NT2/D1 (cell line): ENCODE data around the gene CACNA1A.
"Not testable (repeated sequence)": the region's sequence is repeated elsewhere in the genome, so short reads cannot be mapped to it uniquely, and the experiment has no call there.

Experiments used
- DNase-seq: peaks from one replicate; pipeline ENCODE4 v3.0.0-alpha.2; 2011; ENCODE audit warnings: low read depth, low spot score
- H3K27me3 ChIP-seq: 2 replicates; pipeline ENCODE4 v1.6.0; 2011; ENCODE audit warnings: mild to moderate bottlenecking; ENCODE audit not compliant: insufficient read length, insufficient read depth
- H3K36me3 ChIP-seq: 2 replicates; pipeline ENCODE4 v1.6.1; 2011; ENCODE audit warnings: mild to moderate bottlenecking, low read length, mixed read lengths; ENCODE audit not compliant: insufficient read depth, insufficient read length
- H3K4me1 ChIP-seq: 2 replicates; pipeline ENCODE4 v1.5.1; 2011; ENCODE audit not compliant: insufficient read depth, insufficient read length
- H3K4me3 ChIP-seq: 2 replicates; pipeline ENCODE4 v1.5.1; 2011; ENCODE audit warnings: low read depth; ENCODE audit not compliant: insufficient read length
- H3K9ac ChIP-seq: 2 replicates; pipeline ENCODE4 v1.6.0; 2011; ENCODE audit warnings: low read depth; ENCODE audit not compliant: insufficient read length
- H3K9me3 ChIP-seq: 2 replicates; pipeline ENCODE4 v1.5.1; 2011; ENCODE audit warnings: mild to moderate bottlenecking, low read length; ENCODE audit not compliant: insufficient read depth
- SUZ12 ChIP-seq: IDR thresholded peaks from 2 replicates; pipeline ENCODE4 v1.6.1; 2011; ENCODE audit not compliant: insufficient read length, insufficient read depth; ENCODE audit errors: extremely low read depth
- YY1 ChIP-seq: IDR thresholded peaks from 2 replicates; pipeline ENCODE4 v1.6.1; 2011; ENCODE audit not compliant: insufficient read length, insufficient read depth
- ZNF274 ChIP-seq: IDR thresholded peaks from 2 replicates; pipeline ENCODE4 v1.6.1; 2011; ENCODE audit warnings: mild to moderate bottlenecking, low read depth, low read length

CACNA1A gene

DNA sequence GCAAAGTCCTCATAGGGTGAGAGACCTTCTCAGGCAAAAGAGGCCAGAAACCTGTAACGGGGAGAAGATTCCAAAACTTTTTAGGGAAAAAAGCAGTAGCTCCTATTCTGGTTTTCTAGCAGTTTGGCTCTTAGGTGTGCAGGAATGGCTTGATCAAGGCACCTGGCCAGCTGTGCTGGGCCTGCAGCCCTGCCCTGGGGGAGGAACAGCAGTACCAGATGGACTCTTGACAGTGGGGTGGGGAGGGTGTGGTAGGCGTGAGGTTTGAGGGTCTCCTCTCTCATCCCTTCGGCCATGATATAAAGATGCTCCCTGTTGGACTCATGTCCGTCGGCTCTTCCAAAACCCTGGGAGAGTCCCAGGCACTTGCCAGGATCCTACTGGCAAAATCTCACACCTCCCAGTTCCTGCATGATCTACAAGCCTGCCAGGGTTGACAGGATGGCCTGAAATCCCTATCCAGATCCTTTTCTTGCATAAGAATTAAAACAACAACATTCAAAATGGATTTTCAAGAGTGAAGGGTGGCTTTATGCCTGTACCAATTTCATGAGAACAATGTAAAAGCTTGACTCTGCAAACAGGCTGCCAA is 235.7 kb downstream of the CACNA1A start:
- H3K27me3 ChIP-seq, result no peaks in the 10 kb centered on the region
- TF ChIP-seq SUZ12, result no peak
- TF ChIP-seq YY1, result no peak
- TF ChIP-seq ZNF274, result no peak
- H3K9me3 ChIP-seq, result peaks cover 32% of the 10 kb centered on the region

DNA sequence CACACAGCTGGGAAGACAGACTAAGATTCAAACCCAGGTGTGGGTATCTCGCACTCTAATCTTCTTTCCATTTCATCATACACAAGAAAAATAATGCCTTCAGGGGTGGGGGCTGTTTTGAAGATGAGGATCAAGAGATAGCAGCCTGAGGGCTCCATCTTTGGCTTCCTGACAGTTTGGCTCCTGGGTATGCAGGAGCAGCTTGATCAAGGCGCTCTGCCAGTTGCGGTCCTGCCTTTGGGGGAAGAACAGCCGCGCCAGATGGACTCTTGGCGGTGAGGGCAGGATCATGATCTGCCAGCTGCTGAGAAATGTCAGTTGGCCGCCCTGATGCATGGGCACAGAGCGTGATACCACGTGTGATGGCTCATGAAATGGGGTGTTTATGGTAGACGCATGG is 236.9 kb downstream of the CACNA1A start:
- H3K4me1 ChIP-seq, result no peaks in the 10 kb centered on the region
- TF ChIP-seq YY1 (no peak), SUZ12 (no peak), ZNF274 (no peak)
- H3K4me3 ChIP-seq, result no peak overlapping the region
- no peaks in the 10 kb centered on the region for H3K27me3 ChIP-seq
- peaks cover 24% of the 10 kb centered on the region for H3K9me3 ChIP-seq
- no peak for DNase-seq
- no peaks in the 10 kb centered on the region for H3K36me3 ChIP-seq
- H3K9ac ChIP-seq, result no peak overlapping the region

More for the DNA sequence above, 235.7 kb downstream of the CACNA1A start:
- DNase-seq, result no peak
- Histone ChIP-seq H3K4me3 (no peak overlapping the region), H3K4me1 (peaks cover 3% of the 10 kb centered on the region), H3K36me3 (no peaks in the 10 kb centered on the region), H3K9ac (no peak overlapping the region)

DNA sequence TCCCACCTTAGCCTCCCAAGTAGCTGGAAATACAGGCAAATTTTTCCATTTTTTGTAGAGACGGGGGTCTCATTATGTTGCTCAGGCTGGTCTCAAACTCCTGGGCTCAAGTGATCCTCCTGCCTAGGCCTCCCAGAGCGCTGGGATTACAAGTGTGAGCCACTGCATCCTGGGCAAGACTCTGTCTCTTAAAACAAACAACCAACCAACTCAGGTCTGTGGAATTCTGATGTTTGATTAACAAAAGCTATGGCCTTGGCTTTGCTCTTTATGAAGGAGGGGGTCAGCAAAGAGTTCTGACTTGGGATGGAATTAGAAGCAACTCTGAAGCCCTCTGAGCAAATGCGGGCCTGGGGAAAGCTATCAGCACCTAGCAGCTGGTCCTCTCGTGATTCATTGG is 238.4 kb downstream of the CACNA1A start:
- no peaks in the 10 kb centered on the region for H3K27me3 ChIP-seq
- H3K9me3 ChIP-seq, result peaks cover 24% of the 10 kb centered on the region
- H3K4me3 ChIP-seq, result no peak overlapping the region

DNA sequence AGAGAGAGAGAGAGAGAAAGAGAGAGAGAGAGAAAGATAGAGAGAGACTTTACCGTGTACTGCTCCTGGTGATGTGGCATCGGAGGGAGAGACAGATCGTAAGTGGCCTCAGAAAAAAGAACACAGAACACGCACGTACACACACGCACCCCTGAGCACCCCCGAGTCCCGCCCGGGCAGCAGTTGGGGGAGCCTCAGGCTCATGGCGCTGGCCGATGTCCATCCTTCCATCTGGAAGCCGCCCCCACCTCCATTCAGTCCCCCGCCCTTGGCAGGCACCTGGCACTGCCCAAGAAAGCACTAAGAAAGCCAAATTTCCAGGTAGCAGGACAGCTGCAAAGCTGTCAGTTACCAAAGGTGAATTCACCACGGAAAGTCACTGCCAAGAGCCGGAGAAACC is 239.1 kb downstream of the CACNA1A start:
- Histone ChIP-seq H3K36me3 (no peaks in the 10 kb centered on the region), H3K9ac (no peak overlapping the region), H3K27me3 (no peaks in the 10 kb centered on the region), H3K4me3 (no peak overlapping the region), H3K4me1 (no peaks in the 10 kb centered on the region), H3K9me3 (peaks cover 18% of the 10 kb centered on the region)
- TF ChIP-seq YY1, result no peak
- no peak for TF ChIP-seq SUZ12
- TF ChIP-seq ZNF274, result no peak
- no peak for DNase-seq

More for the DNA sequence above, 238.4 kb downstream of the CACNA1A start:
- no peak overlapping the region for H3K9ac ChIP-seq
- H3K4me1 ChIP-seq, result no peaks in the 10 kb centered on the region
- TF ChIP-seq SUZ12, result no peak
- TF ChIP-seq YY1, result no peak
- no peak for TF ChIP-seq ZNF274
- no peaks in the 10 kb centered on the region for H3K36me3 ChIP-seq
- DNase-seq, result no peak

DNA sequence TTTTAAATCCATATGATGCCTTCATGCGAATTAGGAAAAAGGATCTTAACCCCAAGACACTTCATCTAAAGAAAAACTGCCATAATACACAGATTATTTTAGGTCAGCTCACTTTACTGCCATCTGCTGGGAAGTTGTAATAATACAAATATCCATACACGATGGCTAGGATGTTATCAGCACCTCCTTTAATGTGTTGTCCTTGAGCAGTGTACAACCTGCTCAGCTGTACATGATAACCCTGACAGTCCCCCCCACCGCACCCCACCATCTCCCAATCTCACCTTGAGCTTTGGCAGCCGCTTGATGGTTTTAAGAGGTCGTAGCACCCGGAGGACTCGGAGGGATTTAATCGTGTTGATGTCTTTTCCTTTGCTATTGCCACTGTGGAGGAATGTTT is 243.8 kb downstream of the CACNA1A start:
- Histone ChIP-seq H3K9ac (no peak overlapping the region), H3K36me3 (no peaks in the 10 kb centered on the region), H3K27me3 (no peaks in the 10 kb centered on the region), H3K4me1 (no peaks in the 10 kb centered on the region), H3K4me3 (no peak overlapping the region), H3K9me3 (0 out of 2 replicates have a peak, but pooled peaks cover under 1% of the 10 kb centered on the region)
- DNase-seq, result no peak
- TF ChIP-seq YY1 (no peak), SUZ12 (no peak), ZNF274 (no peak)

DNA sequence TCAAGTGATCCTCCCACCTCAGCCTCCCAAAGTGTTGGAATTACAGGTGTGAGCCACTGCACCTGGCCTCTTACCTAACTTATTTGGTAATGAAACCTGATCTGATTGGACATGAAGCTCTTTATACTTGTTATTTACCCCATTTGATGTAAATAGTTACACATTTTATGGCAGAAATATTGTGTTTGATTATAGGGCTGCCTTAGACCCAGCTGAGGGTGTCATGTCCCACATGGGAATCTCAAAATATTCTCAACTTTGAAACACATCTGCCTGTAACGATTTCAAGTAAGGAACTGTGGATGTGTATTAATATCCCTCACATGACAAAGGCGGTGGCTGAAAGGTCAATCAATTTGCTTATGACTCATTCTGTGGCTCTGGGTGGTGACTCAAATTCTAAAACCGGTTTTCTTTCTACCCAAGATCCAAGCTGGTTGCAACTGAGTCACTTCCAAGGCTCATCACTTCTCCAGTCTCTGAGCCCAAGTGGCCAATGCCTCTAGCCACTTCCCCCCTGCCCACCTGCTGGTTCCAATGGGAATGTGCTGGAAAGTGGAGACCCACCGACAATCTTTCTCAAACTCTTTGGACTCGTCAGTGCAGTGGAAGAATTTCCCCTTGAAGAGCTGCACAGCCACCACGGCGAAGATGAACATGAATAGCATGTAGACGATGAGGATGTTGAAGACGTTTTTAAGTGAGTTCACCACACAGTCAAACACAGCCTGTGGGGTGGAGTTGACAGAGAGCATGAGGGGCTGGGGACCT is 245.2 kb downstream of the CACNA1A start:
- no peaks in the 10 kb centered on the region for H3K4me1 ChIP-seq
- TF ChIP-seq YY1 (no peak), SUZ12 (no peak), ZNF274 (no peak)
- no peak for DNase-seq
- no peaks in the 10 kb centered on the region for H3K36me3 ChIP-seq
- H3K9ac ChIP-seq, result no peak overlapping the region
- H3K27me3 ChIP-seq, result no peaks in the 10 kb centered on the region
- no peak overlapping the region for H3K4me3 ChIP-seq
- peaks cover 13% of the 10 kb centered on the region; the same call in 1 of the 2 replicates for H3K9me3 ChIP-seq

DNA sequence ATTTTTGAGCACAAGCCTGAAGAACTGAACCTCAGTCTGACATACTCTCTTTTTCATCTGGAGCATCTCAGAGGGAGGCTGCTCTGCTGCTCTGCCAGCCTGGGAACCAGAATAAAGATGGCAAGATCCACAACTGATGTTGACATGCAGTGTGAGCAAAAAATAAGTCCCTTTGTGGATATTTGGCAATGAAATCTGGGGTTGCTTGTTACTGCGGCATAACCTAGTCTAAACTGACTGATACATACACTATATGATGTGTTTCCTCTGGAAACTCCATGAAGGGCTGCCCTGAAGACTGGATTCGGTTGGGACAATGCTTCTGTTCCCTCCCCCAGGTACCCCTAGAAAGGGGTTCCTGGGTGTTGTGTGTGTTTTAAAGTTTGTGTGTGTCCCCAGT is 249.4 kb downstream of the CACNA1A start:
- no peak overlapping the region for H3K4me3 ChIP-seq
- no peak for TF ChIP-seq ZNF274
- TF ChIP-seq YY1, result no peak
- TF ChIP-seq SUZ12, result no peak
- H3K9me3 ChIP-seq, result peaks cover 13% of the 10 kb centered on the region; the same call in 1 of the 2 replicates
- no peaks in the 10 kb centered on the region for H3K4me1 ChIP-seq
- no peak for DNase-seq
- no peak overlapping the region for H3K9ac ChIP-seq
- H3K36me3 ChIP-seq, result no peaks in the 10 kb centered on the region
- H3K27me3 ChIP-seq, result no peaks in the 10 kb centered on the region

DNA sequence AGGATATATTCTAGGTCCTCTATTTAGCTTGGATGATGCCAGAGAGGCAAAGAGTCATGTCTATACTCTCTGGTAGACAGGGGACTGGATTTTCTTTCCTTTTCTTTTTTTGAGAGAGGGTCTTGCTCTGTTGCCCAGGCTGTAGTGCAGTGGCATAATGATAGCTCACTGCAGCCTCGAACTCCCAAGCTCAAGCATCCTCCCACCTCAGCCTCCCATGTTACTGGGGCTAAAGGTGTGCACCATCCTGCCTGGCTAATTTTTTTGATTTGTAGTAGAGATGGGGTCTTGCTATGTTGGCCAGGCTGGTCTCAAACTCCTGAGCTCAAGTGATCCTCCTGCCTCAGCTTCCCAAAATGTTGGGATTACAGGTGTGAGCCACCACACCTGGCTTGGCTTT is 249.9 kb downstream of the CACNA1A start:
- H3K4me1 ChIP-seq, H3K4me3 ChIP-seq, H3K36me3 ChIP-seq, H3K9ac ChIP-seq, DNase-seq, H3K27me3 ChIP-seq: not testable (repeated sequence)
- H3K9me3 ChIP-seq, result peaks cover 13% of the 10 kb centered on the region; the same call in 1 of the 2 replicates
